Dedifferentiated amniotic fluid mesenchymal stem cell (primary cell): ENCODE results near the gene KCP.
"Not testable (repeated sequence)": the region's sequence is repeated elsewhere in the genome, so short reads cannot be mapped to it uniquely, and the experiment has no call there.

Source experiments
- DNase-seq: peaks from one replicate; pipeline ENCODE4 v3.0.0-alpha.2; 2016; ENCODE audit errors: extremely low spot score

The KCP gene

DNA sequence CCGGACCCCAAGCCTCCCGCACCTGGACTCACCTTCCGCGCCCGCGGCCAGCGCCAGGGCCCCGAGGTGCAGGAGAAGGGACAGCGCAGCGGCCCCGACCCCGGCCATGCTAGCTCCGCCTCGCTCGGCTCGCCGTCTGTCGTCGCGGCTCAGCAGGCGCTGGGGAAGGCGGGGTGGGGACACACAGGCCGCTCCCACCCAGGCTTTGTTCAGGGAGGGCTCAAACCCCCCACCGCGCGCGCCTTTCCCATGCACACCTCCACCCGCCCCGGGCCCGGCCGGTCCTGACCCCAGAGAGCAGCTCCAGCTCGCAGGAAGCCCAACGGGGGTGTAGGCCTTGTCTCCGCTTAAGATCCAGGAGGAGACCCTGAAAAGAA is at the start of gene KCP:
KCP (minus strand) TSS at position 141 of the 377 bp plus-strand sequence; CDS start at position 108, 33 bp downstream.
- DNase-seq = no peak

DNA sequence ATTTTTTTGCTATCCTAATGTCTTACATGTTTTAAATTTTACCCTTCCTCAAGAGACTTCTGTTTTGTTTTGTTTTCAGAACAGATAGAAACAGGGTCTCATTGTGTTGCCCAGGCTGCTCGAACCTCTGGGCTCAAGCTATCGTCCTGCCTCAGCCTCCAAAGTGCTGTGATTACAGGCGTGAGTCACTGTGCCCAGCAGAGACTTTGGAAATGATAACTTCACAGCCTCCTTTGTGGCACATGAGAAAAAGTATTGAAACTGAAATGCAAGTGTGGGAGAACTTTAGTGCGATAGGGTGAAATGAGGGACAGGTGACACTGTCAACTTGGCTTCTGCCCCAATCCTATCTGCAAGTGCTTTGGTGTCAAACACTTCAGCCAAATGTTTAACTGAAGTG is 48.8 kb upstream of the KCP start:
- no peak for DNase-seq

DNA sequence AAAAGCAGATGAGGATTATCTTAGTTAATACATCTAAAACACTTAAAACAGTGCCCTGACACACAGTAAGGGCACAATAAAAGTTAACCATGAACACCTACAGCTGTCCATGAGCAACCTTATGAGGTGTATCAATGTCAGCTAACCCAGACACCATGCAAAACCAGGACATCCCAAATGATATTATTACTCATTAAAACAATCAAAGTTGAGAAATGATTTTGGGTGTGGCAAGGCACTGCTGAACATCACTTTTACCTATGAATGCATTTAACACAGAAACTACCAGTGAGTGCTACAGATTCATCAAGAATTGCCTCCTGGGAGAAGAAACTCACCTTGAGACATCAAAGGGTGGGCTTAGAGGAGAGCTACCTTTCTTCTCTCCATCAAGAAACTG is 45.5 kb upstream of the KCP start:
- DNase-seq = no peak

DNA sequence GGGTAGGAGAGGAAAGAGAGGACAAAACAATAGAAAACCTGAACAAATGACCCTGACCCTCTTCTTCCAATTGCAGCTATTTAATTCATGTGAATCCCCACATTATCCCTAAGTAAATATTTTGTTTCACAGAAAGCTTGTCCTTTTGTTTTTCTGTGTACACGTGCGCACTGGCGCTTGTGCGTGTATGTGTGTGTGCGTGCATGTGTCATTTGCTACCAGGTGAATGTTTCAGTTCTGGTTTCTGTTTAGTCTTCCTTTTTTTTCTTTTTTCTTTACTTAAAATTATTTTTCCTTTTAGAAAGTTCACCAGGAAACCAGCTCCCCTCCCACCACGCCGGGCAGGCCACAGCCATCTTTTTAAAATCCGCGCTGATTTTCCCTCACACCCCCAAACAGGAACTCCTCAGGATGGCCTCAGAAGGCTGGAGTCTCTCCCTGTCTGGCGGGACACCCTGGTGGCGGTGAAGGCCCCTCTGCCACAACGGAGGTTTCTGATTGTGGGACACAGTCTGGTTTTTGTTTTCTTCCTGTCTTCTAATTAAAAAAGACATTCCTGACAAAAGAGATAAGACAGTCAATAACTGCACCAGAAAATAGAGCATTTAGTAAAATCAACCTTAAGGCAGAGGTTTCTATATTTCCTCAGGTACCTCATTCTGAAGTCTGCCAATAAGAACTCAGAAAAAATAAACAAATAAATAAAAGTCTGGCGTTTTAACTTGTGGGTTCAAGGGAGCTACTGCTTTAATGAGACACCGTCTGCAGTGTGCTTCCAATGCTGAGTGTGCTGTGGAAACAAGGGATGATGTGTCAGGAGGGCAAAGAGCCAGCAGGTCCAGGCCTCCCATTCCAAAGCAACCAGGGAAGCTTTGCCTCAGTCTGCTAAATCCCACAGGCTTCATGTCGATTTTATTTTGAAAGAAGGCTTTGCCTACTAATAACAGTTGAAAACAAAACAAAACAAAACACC is 44.6 kb upstream of the KCP start:
- peak; percentile 43 for DNase-seq

DNA sequence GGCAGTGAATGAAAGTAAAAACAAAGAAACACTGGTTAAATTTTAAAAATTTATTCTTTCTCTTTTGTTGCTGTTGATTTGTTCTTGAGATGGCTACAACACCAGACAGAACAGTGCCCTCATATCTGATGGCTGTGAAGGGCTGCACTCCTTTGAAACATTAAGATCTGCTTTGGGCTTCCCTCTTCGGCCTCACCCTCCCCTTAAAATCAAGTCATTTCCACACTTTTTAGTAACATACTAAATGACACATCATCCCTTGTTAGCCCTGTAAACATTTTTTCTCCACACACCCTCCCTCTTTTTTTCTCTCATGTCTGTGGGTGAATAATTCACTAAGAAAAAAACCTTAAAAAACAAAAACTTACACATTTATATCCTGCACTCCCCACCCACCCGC is 43.6 kb upstream of the KCP start:
- no peak for DNase-seq

DNA sequence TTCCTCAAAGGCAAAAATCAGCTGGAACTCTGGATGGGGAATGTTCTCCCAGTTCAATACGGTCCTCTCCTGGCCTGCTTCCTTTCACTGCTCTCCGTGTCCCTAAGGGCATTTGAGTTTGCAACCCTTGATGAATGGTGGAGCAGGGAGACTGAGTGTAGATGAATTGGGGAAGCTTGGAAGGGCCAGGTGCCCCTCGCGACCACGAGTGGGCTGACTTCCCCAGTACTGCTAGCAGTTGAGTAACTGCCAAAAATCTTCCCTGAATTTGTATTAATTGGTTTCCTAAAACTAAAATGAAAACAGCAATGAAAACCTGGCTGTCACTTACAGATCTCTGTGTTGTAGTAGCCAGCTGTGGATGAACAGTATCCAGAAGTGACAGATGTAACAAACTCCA is 40.8 kb upstream of the KCP start:
- no peak for DNase-seq

DNA sequence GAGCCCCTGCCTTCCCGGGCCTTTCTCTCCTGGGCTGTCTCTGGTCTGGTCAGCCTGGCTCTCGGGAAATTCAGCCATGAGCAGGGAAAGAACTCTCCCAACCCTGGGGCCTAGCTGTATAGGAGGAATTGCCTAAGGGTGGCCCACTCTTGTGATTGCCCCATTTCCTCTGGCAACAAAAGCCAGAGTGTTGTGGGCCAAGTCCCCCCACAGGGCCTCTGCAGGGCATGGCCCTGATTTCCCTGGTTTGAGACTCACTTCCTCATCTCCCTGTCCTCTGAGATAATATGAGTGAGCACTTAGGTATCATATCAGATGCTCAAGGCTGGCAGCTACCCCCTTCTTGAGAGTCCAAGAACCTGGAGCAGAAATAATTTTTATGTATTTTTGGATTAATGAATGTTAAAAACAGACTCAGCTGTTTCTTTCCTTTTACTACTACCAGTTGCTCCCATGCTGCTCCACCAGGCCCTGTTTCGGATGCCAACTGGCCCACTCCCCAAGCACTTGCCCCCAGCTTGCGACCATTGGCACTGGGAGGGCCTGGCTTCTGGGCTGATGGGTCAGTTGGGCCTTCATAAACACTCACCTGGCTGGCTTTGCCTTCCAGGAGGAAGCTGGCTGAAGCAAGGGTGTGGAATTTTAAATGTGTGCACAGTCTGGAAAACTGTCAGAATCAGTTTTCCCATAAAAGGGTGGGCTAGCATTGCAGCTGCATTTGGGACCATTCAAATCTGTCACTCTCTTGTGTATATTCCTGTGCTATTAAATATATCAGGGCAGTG is 38.7 kb upstream of the KCP start:
- no peak for DNase-seq

DNA sequence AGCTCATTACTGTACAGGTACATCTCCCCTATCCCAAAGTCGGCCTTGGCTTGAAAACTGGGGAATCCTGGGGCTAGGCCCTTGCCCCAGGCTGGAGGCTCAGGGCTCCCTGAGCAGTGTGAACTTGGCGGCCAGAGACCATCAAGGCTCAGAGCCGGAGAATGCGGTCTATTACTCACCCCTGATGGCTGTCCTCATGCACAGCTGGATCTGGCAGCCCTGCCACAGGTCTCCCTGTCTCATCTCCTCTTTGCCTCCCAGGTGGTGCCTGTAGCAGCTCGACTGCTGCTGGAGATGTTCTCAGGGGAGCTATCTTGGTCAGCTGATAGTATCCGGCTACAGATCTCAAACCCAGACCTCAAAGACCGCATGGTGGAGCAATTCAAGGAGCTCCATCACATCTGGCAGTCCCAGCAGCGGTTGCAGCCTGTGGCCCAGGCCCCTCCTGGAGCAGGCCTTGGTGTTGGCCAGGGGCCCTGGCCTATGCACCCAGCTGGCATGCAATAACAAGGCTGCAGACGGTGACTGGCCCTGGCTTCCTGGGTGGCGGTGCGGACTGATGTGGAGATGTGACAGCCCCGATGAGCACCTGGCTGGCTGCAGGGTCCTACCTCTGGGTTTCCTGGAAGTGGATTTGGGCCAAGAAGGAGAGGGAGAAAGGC is 37.9 kb upstream of the KCP start:
- DNase-seq = no peak

DNA sequence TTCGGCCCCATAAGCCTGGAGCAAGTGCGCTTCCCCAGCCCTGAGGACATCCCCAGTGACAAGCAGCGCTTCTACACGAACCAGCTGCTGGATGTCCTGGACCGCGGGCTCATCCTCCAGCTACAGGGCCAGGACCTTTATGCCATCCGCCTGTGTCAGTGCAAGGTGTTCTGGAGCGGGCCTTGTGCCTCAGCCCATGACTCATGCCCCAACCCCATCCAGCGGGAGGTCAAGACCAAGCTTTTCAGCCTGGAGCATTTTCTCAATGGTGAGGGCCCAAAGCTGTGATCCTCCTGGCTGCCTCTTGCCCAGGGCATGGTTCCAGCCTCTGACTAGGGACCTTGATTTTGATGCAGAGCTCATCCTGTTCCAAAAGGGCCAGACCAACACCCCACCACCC is 37.3 kb upstream of the KCP start:
- DNase-seq = no peak

DNA sequence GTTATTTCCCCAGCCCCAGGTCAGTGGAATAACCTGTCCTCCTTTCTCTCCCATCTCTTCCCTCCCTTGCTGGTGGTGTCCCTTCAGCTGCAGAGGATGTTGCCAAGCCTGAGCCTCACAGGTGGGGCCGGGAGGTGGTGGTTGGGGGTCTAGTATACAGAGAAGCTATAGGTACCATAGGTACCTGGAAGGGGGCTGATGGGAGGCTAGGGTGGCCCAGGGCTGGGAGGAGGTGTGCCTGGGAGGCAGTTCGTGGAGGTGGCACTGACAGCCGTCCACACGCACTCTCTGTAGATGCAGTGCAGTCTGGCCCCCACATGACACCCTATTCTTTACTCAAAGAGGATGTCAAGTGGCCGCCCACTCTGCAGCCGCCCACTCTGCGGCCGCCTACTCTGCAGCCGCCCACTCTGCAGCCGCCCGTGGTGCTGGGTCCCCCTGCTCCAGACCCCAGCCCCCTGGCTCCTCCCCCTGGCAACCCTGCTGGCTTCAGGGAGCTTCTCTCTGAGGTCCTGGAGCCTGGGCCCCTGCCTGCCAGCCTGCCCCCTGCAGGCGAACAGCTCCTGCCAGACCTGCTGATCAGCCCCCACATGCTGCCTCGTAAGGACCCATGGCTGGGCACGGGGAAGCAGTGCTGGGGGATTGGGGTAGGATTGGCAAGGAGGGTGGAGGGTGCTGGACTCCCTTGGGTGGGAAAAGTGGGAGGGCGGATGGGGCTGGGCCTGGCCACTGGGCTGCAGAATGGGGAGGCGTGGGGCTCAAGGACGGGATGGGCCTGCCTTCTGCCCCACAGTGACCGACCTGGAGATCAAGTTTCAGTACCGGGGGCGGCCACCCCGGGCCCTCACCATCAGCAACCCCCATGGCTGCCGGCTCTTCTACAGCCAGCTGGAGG is 36.7 kb upstream of the KCP start:
- no peak for DNase-seq

DNA sequence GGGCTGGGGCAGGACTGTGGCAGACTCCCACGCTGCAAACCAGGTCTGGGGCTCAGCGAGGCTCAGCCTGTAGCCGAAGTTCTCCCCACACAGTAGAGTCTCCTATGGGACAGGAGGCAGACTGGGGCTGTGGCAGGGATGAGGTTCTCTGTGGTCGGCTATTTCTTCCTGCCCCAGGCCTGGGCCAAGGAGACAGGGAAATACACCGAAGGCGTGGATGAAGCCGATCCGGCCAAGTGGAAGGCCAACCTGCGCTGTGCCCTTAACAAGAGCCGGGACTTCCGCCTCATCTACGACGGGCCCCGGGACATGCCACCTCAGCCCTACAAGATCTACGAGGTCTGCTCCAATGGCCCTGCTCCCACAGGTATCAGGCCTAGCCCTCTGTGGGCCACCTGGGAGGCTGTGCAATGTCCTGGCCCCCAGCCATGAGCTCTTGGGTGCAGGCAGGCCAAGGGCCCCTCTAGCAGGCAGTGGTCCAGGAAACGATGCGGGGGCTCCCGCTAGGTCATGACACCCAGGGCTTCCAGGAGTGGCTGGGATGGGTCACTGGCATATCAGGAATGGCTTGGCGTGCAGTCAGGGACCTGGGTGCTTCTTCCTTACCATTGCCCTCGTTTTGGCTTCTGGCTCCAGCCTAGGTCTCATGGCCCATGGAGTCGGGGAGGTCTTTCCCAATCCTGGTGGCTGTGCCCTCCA is 35.3 kb upstream of the KCP start:
- no peak for DNase-seq

DNA sequence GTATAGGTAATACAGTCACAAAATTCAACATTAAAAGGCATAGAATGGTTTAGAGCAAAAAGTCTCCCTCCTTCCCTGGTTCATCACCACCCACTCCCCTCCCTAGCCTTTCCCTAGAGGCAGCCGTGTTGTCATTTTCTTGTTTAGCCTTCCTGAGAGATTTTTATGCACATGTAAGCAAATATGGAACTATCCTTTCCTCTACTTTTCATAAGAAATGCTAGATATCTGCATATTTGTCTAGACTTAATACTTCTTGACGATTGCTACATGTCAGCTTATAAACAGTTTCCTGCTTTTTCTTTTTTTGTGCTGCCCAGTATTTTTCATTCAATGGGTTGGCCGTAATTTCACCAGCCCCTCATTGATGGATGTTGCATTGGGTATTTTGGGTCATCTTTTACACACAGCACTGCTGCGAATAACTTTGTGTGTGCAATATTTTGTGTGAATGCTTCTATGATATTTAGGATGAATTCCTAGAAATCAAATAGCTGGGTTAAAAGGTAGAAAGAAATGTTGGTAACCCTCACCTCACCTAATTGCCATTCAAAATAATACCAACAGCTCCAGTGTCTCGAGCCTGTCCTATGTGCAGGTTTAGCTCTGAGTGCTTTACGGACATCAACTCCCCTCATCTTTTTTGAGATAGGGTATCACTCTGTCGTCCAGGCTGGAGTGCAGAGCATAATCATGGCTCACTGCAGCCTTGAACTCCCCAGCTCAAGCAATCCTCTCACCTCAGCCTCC is 34.2 kb upstream of the KCP start:
- no peak for DNase-seq

DNA sequence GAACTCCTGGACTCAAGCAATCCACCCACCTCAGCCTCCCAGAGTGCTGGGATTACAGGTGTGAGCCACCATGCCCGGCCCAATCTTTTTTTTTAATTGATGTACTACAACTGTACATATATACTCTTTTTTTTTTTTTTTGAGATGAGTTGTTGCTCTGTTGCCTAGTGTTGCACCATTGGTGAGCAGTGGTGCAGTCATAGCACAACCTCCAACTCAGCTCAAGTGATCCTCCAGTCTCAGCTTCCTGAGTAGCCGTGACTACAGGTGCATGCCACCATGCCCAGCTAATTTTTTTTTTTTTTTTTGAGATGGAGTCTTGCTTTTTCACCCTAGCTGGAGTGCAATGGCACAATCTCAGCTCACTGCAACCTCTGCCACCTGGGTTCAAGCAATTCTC is 32.7 kb upstream of the KCP start:
- DNase-seq = not testable (repeated sequence)

DNA sequence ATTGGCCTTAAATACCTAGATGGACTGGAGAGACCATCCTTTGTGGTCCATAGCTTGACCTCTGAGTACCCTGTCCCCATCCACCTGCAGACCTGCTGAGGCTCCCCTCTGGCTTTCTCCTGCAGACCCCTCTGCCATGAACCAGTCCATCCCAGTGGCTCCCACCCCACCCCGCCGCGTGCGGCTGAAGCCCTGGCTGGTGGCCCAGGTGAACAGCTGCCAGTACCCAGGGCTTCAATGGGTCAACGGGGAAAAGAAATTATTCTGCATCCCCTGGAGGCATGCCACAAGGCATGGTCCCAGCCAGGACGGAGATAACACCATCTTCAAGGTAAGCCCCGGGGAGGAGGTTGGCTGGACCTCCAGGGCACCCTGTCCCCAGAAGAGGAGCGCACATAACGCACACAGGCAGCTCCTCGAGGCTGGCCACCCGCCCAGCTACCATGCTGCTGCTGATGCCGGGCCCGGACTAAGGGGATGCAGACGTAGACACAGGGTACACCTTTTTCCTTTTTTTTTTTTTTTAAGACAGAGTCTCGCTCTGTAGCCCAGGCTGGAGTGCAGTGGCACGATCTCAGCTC is 31.5 kb upstream of the KCP start:
- no peak for DNase-seq

DNA sequence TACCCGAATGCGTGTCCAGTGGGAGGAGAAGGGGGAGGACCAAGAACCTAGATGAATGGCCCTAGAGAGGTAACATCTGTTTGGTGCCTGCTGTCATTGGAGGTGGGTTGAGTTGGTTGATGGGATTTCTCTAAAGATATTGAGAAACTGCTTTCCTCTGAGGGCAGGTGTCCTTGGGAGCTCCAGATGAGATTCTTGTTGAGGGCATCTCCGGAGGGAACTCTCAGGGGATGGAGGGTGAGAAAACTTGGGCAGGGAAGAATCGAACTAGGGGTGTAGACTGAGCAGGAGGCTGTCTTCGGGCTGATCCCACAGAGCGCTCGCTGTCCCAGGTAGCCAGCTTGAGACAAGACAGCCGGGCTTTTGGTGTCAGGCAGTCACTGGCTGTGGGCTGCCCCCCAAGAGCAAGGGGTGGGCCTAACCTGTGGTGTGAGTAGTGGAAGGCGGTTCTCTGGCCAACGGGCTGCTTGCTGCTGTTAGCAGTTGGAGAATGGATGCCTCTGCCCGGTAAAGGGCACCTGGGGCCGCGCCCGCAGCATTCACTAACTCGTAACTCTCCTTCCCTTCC is 30.9 kb upstream of the KCP start:
- DNase-seq = no peak

DNA sequence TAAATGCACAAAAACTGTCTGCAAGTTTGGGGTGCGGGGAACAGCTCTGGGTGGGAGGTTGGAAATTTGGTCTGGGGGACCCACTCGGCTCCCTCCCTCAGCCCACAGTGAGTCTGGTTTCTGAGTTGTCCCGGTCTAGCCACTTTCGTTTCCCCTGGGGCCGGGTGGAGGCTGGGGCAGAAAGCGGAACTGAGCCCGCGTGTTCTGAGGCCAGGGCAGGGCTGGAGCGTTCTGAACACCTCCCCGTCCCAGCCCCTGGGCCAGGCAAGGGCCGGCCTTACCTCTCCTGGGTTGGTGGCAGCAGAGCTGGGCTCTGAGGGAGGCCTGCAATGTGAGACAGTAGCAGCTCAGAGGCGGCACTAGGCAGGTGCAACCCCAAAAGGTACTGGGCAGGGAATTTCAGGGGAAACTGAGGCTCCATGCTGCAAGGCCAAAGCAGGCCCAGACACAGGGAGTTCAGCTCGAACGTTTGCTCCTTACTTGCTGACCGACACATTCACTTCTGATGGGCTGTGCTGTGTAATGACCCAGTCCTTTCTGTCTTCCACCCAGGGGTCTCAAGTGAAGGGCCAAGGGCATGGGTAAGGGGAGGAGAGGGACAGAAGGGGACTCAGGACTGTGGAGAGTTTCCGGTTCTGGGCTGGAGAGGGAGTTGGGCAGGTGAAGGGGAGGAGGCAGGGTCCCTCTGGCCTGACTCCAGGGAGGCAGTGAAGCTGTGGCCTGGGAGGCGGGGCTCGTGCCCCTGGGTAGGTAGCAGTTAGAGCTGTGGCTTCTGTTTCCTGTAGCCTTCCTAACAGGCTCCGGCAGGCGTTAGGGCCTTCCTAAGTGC is 30.2 kb upstream of the KCP start:
- DNase-seq = no peak

DNA sequence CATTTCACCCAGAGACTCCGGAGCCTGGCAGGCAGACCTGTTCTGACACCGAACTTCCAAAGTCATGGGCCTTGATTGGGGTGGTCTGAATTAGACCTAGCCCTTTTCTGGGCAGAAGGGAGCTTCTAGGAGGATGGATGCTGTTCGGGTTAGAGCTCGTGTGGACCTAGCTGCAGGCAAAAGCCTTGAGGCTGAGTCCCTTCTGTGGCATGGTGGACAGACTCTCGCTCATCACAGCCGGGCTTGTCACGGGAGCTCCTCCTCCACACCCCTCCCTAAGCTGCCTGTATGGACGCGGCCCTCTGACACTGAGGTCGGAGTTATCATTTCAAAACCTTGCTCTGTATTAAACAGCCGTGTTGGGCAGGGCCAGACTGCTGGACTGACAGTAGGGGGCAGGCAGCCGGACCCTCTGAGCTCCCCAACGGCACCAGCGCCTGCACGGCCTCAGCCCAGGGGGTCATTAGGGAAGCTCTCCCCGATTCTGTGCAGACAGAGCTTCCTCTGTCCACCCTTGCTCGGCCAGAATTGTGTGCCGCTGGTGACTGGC is 29.4 kb upstream of the KCP start:
- DNase-seq = no peak
